Suppressor macrophage treated with lipopolysaccharide for 1 hour (primary cell): ENCODE results near the gene PEA15.

Source experiments
- DNase-seq, 3 donors: peaks; one replicate each; pipeline ENCODE4 v3.0.0-alpha.2; 2020 to 2022

The PEA15 gene

GRCh38 chr1:160205242-160206035 lies at the start of gene PEA15:
PEA15 (plus strand) TSS chr1:160205384; CDS start chr1:160211545, 6,161 bp downstream.
- peak; percentile 66 to 91 (median 82) for DNase-seq

GRCh38 chr1:160156361-160156760 lies 48.8 kb upstream of the PEA15 start:
- no peak for DNase-seq

GRCh38 chr1:160157174-160157573 lies 48.0 kb upstream of the PEA15 start:
- no peak for DNase-seq

GRCh38 chr1:160158031-160158430 lies 47.2 kb upstream of the PEA15 start:
- no peak for DNase-seq

- DNase-seq, result no peak
Observed at GRCh38 chr1:160158534-160158933, 46.6 kb upstream of the PEA15 start.

- no peak for DNase-seq
Observed at GRCh38 chr1:160159846-160160245, 45.3 kb upstream of the PEA15 start.

- DNase-seq, result peak in 2 of 3 donors; percentile 23 to 39
Observed at GRCh38 chr1:160161965-160162705, 43.0 kb upstream of the PEA15 start.

- peak; percentile 39 to 59 (median 55) for DNase-seq
Observed at GRCh38 chr1:160162931-160163330, 42.3 kb upstream of the PEA15 start.

GRCh38 chr1:160163615-160164014 lies 41.6 kb upstream of the PEA15 start:
- peak in 2 of 3 donors; percentile 28 to 63 for DNase-seq

GRCh38 chr1:160164121-160164520 lies 41.1 kb upstream of the PEA15 start:
- DNase-seq, result no peak

- peak; percentile 31 to 78 (median 34) for DNase-seq
Observed at GRCh38 chr1:160166166-160166868, 38.9 kb upstream of the PEA15 start.

GRCh38 chr1:160167056-160167455 lies 38.1 kb upstream of the PEA15 start:
- no peak for DNase-seq

GRCh38 chr1:160167580-160167979 lies 37.6 kb upstream of the PEA15 start:
- DNase-seq, result peak in 2 of 3 donors; percentile 11 to 39

- peak in 1 of 3 donors; percentile 21 for DNase-seq
Observed at GRCh38 chr1:160168016-160168415, 37.2 kb upstream of the PEA15 start.

- DNase-seq, result no peak
Observed at GRCh38 chr1:160168609-160169369, 36.4 kb upstream of the PEA15 start.

GRCh38 chr1:160169553-160170399 lies 35.4 kb upstream of the PEA15 start:
- peak; percentile 39 to 49 (median 40) for DNase-seq

- DNase-seq, result no peak
Observed at GRCh38 chr1:160171354-160171753, 33.8 kb upstream of the PEA15 start.

GRCh38 chr1:160171980-160172379 lies 33.2 kb upstream of the PEA15 start:
- no peak for DNase-seq

- DNase-seq, result peak in 2 of 3 donors; percentile 15 to 30
Observed at GRCh38 chr1:160177231-160177630, 28.0 kb upstream of the PEA15 start.

GRCh38 chr1:160177667-160178066 lies 27.5 kb upstream of the PEA15 start:
- no peak for DNase-seq

GRCh38 chr1:160178731-160179130 lies 26.5 kb upstream of the PEA15 start:
- no peak for DNase-seq

GRCh38 chr1:160179336-160179735 lies 25.8 kb upstream of the PEA15 start:
- DNase-seq, result no peak
